GM12872 (cell line): ENCODE data around the gene COG6.

Experiments
- TF ChIP-seq, protein P1 (sequence below): IDR thresholded peaks from 3 replicates; pipeline ENCODE4 v1.5.1; 2011; ENCODE audit warnings: low read depth, mild to moderate bottlenecking, low read length, moderate library complexity; ENCODE audit not compliant: insufficient read depth

The COG6 gene

DNA sequence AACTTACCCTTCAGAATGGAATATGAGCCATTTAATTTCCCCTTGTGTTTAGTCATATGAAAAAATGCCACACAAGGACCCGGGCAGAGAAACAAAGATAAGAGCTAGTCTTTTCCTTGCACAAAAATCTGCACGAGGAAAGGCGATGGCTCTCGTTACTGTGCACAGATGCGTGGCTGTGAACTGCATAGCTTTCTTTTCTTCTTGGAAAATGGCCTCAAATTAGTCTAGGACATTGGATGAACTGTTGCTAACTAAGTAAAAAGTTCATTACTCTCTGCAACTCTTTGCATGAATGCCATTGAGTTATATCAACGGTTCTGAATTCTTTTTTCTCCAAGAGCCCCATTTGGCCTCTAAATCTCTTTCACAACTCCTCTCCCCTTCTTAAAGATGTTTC lies 125.2 kb downstream of the COG6 start:
- TF ChIP-seq, protein P1, sequence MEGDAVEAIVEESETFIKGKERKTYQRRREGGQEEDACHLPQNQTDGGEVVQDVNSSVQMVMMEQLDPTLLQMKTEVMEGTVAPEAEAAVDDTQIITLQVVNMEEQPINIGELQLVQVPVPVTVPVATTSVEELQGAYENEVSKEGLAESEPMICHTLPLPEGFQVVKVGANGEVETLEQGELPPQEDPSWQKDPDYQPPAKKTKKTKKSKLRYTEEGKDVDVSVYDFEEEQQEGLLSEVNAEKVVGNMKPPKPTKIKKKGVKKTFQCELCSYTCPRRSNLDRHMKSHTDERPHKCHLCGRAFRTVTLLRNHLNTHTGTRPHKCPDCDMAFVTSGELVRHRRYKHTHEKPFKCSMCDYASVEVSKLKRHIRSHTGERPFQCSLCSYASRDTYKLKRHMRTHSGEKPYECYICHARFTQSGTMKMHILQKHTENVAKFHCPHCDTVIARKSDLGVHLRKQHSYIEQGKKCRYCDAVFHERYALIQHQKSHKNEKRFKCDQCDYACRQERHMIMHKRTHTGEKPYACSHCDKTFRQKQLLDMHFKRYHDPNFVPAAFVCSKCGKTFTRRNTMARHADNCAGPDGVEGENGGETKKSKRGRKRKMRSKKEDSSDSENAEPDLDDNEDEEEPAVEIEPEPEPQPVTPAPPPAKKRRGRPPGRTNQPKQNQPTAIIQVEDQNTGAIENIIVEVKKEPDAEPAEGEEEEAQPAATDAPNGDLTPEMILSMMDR: no peak

DNA sequence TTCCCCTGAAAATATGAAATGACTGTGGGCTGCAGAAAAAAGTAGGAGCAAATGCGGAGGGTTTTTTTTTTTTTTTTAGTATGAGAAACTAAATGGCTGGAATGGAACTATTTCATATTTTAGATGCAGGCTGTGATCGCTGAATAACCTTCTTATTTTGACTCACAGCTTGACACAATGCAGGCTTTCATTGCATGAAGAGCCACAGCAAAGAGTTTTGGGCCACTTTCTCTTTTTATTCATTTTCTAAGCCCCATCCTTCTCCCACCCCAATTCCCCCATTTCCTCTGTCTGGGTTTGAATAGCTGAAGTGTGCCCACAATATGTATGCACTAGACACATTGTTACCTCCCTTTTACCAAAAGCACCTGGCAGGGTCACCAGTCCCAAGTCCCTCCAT lies 125.9 kb downstream of the COG6 start:
- TF ChIP-seq, protein P1: no peak

DNA sequence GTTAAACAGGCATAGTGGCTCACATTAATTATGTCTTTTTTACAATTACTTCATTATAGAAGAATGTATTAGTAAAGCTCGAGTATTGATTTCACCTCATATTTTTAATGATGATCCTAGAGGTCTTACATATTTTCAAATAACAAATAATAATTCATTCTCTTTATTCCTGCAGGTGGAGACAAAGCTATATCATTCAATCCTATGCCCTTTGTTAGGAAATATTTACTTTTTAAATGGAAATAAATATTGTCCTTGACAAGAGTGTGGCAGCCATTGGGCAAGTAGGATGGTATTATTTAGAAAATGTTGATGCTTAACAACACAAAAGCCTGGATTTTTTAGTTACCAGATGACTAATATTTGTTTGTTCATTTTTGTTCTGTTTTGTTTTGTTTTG lies 127.6 kb downstream of the COG6 start:
- TF ChIP-seq, protein P1: no peak

DNA sequence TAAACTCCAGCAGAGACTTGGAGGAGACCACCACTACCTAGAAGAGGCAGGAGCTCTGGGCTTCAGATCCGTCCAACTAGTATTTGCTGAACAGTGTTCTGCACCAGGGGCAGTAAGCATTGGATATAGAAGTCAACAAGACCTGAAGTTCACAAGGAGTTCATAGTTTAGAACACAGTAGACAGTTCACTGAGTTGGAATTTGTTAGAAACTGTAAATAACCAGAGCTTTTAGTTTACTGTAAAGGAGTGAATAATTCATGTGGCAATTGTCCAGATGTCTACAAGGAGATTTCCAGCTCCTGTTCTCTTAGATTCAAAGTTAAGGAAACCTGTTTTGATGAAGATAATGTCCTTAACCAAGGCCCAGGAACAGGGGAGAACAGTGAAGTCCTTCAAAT lies 128.9 kb downstream of the COG6 start:
- TF ChIP-seq, protein P1: no peak

DNA sequence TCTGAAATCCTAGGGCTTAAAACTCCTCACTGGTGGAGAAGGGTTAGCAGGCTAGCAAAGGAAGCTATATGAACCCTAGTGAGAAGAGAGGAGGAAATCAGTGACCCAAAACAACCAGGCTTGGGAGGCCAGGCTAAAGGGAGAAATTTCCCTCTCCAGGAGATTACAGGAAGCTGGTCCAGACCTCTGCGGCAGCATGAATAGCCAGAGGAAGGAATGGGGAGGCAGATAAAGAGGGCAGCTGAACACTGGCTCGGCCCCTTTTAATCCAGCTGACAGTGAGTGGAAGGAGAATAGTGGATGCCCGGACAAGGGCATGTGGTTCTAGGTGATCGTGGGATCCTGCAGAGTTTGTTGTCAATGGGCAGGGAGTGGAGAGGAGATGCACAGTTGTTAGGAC lies 130.6 kb downstream of the COG6 start:
- TF ChIP-seq, protein P1: no peak

DNA sequence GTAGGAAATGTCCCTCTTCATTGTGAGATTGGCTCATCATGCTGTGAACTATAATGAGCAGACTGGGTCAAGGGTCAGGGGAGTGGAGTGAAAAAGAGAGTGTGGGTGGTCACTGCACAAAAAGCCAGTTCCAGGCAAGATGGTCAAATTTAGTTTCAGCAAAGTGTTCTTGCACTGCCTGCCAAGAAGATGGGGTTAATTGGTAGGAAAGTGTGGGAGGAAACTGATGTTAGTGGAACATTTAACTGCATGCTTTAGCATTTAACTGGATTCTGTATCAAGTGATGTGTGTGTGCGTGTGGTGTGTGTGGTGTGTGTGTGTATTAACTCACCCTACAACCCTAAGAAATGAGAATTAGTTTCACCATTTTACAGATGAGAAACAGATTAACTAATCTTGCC lies 131.6 kb downstream of the COG6 start:
- TF ChIP-seq, protein P1: no peak

DNA sequence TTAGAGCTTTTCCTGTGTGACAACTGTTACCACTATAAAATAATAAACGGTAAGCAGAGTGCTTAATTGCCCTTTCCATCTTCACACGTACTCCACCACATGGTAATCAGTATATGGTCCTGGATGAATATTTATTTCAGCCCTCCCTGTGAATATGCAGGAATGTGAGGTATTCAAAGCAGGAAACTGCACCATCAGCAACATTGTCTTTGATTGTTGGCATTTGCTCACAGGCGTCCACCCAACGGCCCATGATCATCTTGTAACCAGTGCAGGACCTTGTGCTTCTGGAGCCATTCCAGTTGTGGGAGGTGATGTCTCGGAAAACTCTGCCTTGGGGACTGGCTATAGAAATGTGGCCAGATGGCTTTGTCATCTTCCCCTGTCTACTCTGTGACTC lies 132.6 kb downstream of the COG6 start:
- TF ChIP-seq, protein P1: no peak

DNA sequence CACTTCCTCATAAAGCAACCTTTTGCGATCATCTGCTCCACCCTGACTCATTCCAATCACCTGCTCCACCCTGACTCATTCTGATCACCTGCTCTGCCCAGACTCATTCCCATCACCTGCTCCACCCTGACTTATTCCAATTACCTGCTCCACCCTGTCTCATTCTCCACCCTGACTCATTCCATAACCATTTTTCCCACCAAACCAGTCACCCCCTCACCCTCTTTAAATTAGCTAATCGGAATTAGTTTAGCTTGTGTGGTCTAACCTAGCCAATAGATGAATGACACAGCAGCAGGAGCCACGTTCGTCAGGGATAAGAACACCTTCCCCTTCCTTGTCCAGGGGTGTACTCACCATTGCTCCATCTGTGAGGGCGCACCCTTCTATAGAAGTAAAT lies 134.0 kb downstream of the COG6 start:
- TF ChIP-seq, protein P1: no peak
